Spleen (tissue), 11 donors: ENCODE data around the gene LRFN2. TPM values are rescaled to one million over a fixed set of nuclear protein-coding genes. Genes with fewer than 3 reads are reported as not detected.

Experiments used
- DNase-seq: peaks from one replicate; pipeline ENCODE4 v3.0.0-alpha.2; 2020
- H3K27ac ChIP-seq, 8 donors: fragments of 200-600 bp; sonication (generic) in 7 of 8; 1 replicate in 4 of 8; 2 replicates in 4 of 8; pipeline versions ENCODE4 v1.5.0 to v1.8.0; 2016 to 2021; ENCODE audit warnings: inconsistent platforms in 4 of 8, mild to moderate bottlenecking in 4 of 8, moderate library complexity in 1 of 8
- H3K27me3 ChIP-seq, 7 donors: fragments of 200-600 bp; sonication (generic) in 6 of 7; replicated peaks in 1 of 7; 1 replicate in 4 of 7; 2 replicates in 3 of 7; pipeline versions ENCODE4 v1.5.0 to v1.8.0; 2016 to 2021; ENCODE audit warnings: inconsistent platforms in 3 of 7, mild to moderate bottlenecking in 1 of 7
- H3K36me3 ChIP-seq, 6 donors: fragments of 200-600 bp; sonication (generic) in 5 of 6; 1 replicate in 4 of 6; 2 replicates in 2 of 6; pipeline versions ENCODE4 v1.5.0 to v1.8.0; 2016 to 2021; ENCODE audit warnings: inconsistent platforms in 2 of 6
- H3K4me1 ChIP-seq, 6 donors: fragments of 200-600 bp; sonication (generic) in 5 of 6; 1 replicate in 3 of 6; 2 replicates in 3 of 6; pipeline versions ENCODE4 v1.5.0 to v1.8.0; 2016 to 2021; ENCODE audit warnings: inconsistent platforms in 3 of 6
- H3K4me3 ChIP-seq, 8 donors: fragments of 200-600 bp; sonication (generic) in 7 of 8; 1 replicate in 4 of 8; 2 replicates in 4 of 8; pipeline versions ENCODE4 v1.5.0 to v1.8.0; 2016 to 2021; ENCODE audit warnings: inconsistent platforms in 4 of 8, mild to moderate bottlenecking in 4 of 8, moderate library complexity in 2 of 8
- H3K9me3 ChIP-seq, 8 donors: fragments of 200-600 bp; sonication (generic) in 7 of 8; 1 replicate in 4 of 8; 2 replicates in 4 of 8; pipeline versions ENCODE4 v1.5.0 to v1.8.0; 2016 to 2021; ENCODE audit warnings: inconsistent platforms in 4 of 8
- POLR2A ChIP-seq, 3 donors: fragments of 450-650 bp; IDR thresholded peaks; one replicate each; pipeline ENCODE4 v1.5.1; 2017; ENCODE audit warnings: antibody characterized with exemption in 3 of 3, mild to moderate bottlenecking in 1 of 3
- POLR2AphosphoS5 ChIP-seq, 3 donors: sonication (generic); formaldehyde crosslinking; IDR thresholded peaks; one replicate each; pipeline ENCODE4 v1.5.1; 2017; ENCODE audit warnings: antibody characterized with exemption in 3 of 3
- WGBS, 5 donors: extraction: QIAGEN DNeasy Blood & Tissue Kit in 3 of 5; methylation state at CpG; one replicate each; pipeline versions ENCODE4 v1.1.5 to v1.1.7; 2013 to 2018; 5-methylcytosine and 5-hydroxymethylcytosine counted together
- intact Hi-C: fragments of 100-400 bp; cut with DNase I; formaldehyde crosslinking; loops from one replicate; pipeline ENCODE4 v1.15.0; 2023; ENCODE audit warnings: low total_unique reads
- polyA plus RNA-seq, 3 donors: library from polyadenylated mRNA; stranded (reverse); fragments of 200-250 nt; gene quantifications; one replicate each; pipeline ENCODE4 v1.2.1, GENCODE V29; 2013
- total RNA-seq, 7 donors: library from RNA; depleted of rRNA in 3 of 7; stranded (reverse); fragments of >200 nt in 3 of 7; fragmentation: NEBNext Ultra II Directional in 4 of 7; extraction: Animal tissue kit (Norgen Biotek cat#: 25700) in 4 of 7; gene quantifications; one replicate each; pipeline versions ENCODE4 v1.1.0 to v1.2.1, GENCODE V29; 2016 to 2021
- TF ChIP-seq, protein P1 (sequence below), 11 experiments: fragments of 200-600 bp in 7 of 11; fragments of 450-650 bp in 4 of 11; sonication (generic) in 4 of 11; IDR thresholded peaks in 8 of 11; conservative IDR thresholded peaks in 3 of 11; 1 replicate in 7 of 11; 2 replicates in 4 of 11; pipeline versions ENCODE4 v1.4.0 to v1.8.0; 2016 to 2021; ENCODE audit warnings: antibody characterized with exemption in 11 of 11, inconsistent platforms in 4 of 11, mild to moderate bottlenecking in 1 of 11
- donor health status: healthy with polysubstance abuse.
- donor health status: DM: no; HTN: no; CAD: no; lungs with moderate emphysema.
- donor health status: DM: no; HTN: no; CAD: no.
- donor health status: Bipolar disorder and iron deficiency.
- donor health status: healthy.
- donor health status: DM: no; HTN: no; CAD: no.
- donor health status: DM: yes; HTN: yes; CAD: no.

LRFN2 gene
- total and polyA plus RNA-seq, 10 donors: 0.05 to 6.0 (median 1.3) TPM

DNA sequence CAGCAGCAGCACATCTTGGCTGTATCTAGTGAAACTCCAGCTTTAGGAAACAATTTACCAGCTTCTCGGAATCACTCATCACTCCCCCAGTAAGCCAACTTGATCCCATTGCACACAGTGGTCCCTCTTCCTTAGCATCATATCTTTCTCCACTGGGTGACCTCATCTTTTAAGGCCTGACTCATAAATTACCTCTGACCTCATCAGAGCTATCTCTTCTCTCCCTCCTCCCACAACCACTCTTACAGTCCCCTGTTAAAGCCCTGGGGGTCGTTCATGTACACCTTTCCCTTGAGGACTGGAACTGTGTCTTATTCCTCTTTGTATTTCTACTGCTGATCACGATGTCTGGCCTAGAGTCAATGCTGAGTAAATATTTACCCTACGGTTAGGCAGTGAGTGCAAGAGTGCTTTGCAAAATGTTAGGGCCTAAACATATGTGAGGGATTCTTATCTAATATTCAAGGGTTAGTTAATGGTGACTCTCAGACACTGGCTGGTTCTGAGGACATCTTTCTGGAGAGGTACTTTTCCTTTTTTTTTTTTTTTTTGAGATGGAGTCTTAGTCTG lies 187.2 kb downstream of the LRFN2 start:
- 72 to 85% (median 79%) methylated on average over 4 of the region's 4 CpGs for WGBS, 5 donors
- Histone ChIP-seq H3K36me3 (no peaks in the 10 kb centered on the region), H3K27me3 (no peaks in the 10 kb centered on the region), H3K4me1 (peaks cover 0 to 4% (median 0%) of the 10 kb centered on the region in 6 donors), H3K27ac (no peak overlapping the region), H3K9me3 (no peaks in the 10 kb centered on the region), H3K4me3 (no peak overlapping the region)
- no peak for TF ChIP-seq POLR2AphosphoS5 (IDR thresholded peaks at IDR 0.05)
- TF ChIP-seq, protein P1, sequence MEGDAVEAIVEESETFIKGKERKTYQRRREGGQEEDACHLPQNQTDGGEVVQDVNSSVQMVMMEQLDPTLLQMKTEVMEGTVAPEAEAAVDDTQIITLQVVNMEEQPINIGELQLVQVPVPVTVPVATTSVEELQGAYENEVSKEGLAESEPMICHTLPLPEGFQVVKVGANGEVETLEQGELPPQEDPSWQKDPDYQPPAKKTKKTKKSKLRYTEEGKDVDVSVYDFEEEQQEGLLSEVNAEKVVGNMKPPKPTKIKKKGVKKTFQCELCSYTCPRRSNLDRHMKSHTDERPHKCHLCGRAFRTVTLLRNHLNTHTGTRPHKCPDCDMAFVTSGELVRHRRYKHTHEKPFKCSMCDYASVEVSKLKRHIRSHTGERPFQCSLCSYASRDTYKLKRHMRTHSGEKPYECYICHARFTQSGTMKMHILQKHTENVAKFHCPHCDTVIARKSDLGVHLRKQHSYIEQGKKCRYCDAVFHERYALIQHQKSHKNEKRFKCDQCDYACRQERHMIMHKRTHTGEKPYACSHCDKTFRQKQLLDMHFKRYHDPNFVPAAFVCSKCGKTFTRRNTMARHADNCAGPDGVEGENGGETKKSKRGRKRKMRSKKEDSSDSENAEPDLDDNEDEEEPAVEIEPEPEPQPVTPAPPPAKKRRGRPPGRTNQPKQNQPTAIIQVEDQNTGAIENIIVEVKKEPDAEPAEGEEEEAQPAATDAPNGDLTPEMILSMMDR (IDR thresholded peaks at IDR 0.05 in 8 of 11, conservative IDR thresholded peaks at IDR 0.05 in 3 of 11): no peak
- TF ChIP-seq POLR2A (IDR thresholded peaks at IDR 0.05): no peak
- DNase-seq: no peak
- intact Hi-C loops: no loop called here

DNA sequence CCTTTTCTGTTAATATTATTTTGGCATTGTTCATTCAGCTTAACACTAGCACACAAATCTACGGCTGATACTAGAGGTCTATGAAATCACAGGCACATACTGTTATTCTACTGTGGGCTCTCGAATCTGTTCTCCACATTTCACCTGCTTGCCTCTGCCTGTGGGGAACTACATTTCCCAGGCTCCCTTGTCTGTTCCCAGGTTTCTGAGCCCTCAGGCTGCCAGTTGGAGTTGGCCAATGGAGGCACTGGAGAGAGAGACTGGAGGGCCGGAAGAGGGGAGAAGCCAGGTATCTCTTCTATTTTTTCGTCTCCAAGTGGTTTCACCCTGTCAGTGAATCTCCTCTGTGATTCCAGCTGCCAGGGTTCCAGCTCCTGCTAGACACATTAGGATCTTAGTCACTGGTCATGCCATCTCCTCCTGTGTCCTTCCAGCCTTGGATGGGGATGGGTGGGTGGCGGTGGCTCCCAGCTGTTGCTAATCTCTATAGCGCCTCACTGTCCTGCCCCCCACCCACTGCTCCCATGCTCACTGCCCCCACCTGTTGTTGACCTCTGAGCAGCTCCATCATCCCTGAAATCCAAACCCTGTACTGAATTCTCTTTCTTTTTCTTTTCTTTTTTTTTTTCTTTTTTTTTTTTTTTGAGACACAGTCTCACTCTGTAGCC lies 188.2 kb downstream of the LRFN2 start:
- Histone ChIP-seq H3K9me3 (no peaks in the 10 kb centered on the region), H3K4me1 (peaks cover 0 to 4% (median 0%) of the 10 kb centered on the region in 6 donors), H3K27ac (no peak overlapping the region), H3K36me3 (no peaks in the 10 kb centered on the region), H3K4me3 (no peak overlapping the region), H3K27me3 (no peaks in the 10 kb centered on the region)
- no peak for DNase-seq
- 83 to 96% (median 88%) methylated on average over 6 of the region's 6 CpGs for WGBS, 5 donors
- intact Hi-C loops: no loop called here
- TF ChIP-seq, protein P1 (IDR thresholded peaks at IDR 0.05 in 8 of 11, conservative IDR thresholded peaks at IDR 0.05 in 3 of 11): no peak
- TF ChIP-seq POLR2AphosphoS5 (IDR thresholded peaks at IDR 0.05): no peak
- TF ChIP-seq POLR2A (IDR thresholded peaks at IDR 0.05): no peak

DNA sequence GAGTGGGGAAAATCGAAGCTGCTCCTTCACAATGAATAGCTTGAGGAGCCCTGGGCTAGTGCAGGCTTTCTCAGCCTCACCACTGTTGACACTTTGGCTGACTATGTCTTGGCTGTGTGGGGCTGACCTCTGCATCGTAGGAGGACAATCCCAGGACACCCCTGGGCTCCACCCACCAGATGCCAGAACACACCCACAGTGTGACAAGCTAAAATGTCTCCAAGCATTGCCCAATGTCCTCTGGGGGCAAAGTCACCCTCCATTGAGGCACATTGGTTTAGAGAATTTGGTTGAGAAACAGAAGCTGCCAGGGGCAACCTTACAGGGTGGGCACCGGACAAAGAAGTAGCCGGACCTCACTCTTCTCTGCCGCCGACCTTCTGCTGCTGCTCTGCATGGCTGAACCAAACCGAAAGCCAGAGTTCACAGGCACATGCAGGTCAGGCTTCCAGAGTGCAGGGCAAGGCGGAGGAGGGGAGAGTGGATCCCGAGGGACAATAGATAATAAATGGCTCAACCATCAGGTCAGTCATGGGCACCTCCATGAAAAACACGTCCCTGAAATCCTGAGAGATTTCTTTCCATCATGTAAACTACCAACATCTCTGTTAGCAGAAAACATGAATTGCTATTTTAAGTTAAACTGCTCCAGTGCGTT lies 189.0 kb downstream of the LRFN2 start:
- DNase-seq: no peak
- no peaks in the 10 kb centered on the region for H3K27me3 ChIP-seq
- H3K4me3 ChIP-seq: no peak overlapping the region
- WGBS, 5 donors: 80 to 91% (median 87%) methylated on average over 11 of the region's 11 CpGs
- intact Hi-C loops: no loop called here
- no peak for TF ChIP-seq POLR2AphosphoS5 (IDR thresholded peaks at IDR 0.05)
- TF ChIP-seq, protein P1 (IDR thresholded peaks at IDR 0.05 in 8 of 11, conservative IDR thresholded peaks at IDR 0.05 in 3 of 11): no peak
- TF ChIP-seq POLR2A (IDR thresholded peaks at IDR 0.05): no peak
- H3K27ac ChIP-seq: no peak overlapping the region
- H3K36me3 ChIP-seq: no peaks in the 10 kb centered on the region
- H3K4me1 ChIP-seq: peaks cover 0 to 4% (median 0%) of the 10 kb centered on the region in 6 donors
- H3K9me3 ChIP-seq: no peaks in the 10 kb centered on the region
